SHP77 treated with DMSO at 0.1 percent for 48 hours (cell line): ENCODE measurements around the gene CAPN14.

ENCODE experiments used
- DNase-seq: peaks from one replicate; lab custom pipeline; 2025; lab: John Stamatoyannopoulos, UW

CAPN14 gene

GRCh38 chr2:31140151-31140550 lies 77.2 kb downstream of the CAPN14 start:
- DNase-seq = no peak

DNA sequence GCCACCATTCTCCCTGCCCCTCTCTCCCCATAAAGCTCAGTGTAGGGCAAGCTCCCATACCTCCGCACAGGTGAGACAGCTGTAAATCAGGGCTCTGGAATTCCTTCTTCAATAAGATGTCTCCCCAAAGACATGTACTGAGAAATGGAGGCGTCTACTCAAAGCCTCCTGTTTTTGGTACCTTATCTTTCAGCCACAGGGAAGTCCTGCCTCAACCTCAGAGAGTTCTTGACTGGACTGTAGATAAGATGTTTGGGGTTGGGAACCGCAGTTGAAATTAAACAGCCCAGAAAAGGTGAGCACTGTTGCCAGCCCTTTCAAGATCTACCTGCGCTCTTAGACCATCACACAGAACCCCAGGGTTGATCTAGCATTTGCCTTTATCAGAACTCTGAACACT lies 77.6 kb downstream of the CAPN14 start:
- DNase-seq = no peak

- no peak for DNase-seq
Observed at GRCh38 chr2:31138037-31138962, 79.0 kb downstream of the CAPN14 start, which contains the start of gene GALNT14. GALNT14 (minus strand) TSS chr2:31138440; CDS start chr2:31138086, 354 bp downstream.

DNA sequence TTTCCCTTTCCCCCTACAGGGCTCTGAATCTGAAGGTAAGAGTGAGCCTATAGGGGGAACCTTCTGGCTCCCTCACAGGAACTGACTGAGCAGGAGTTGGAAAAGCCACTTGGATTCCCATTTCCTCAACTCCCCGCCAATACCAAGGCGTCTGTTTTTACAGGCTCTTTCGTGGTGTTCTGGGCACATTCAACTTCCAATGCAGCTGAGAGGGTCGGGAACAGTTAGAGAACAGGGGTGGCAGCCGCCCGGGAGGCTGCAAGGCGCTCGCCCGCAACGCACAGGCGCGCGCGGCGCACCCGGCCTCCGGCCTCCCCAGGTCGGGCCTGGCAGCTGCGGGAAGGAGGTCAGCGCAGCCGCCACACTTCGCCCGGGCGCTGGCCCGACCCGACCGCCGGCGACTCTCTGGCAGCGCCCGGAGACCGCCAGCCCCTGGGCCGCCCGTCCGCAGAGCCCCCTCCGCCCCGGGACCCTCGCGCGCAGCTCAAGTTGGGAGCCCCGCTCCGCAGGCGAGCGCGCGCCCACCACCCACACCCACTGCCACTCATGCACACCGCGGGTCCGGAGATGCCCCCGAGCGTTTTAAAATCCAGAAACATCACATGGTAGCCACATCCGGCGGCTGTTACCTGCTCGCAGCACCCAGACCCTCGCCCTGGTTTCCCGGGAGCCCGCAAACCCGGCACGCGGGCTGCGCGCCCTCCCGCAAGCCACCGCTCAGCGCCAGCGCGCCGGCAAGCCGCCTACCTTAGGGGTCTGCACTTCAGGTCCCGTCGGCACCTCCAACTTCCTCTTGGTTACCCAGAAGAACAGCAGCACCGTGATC lies 79.9 kb downstream of the CAPN14 start:
- DNase-seq = no peak

DNA sequence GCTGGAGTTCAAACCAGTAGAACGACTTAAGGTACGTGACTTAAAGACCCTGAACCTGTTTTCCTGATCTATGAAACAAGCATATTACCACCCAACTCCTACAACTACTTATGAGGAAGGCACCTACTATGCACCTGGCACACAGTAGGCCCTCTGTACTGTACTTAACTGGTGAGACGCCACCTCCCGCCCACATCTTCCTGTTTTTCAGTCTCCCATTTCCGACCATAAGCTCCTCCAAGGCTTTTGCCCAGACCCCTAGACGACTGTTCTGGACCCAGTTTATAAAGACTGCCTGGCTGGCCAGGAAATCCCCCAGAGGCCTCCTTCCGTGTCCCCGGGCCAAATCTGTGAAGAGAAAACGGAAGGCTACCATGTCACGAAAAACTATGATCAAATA lies 80.6 kb downstream of the CAPN14 start:
- DNase-seq = no peak

- DNase-seq = no peak
Observed at GRCh38 chr2:31136000-31136399, 81.3 kb downstream of the CAPN14 start.

DNA sequence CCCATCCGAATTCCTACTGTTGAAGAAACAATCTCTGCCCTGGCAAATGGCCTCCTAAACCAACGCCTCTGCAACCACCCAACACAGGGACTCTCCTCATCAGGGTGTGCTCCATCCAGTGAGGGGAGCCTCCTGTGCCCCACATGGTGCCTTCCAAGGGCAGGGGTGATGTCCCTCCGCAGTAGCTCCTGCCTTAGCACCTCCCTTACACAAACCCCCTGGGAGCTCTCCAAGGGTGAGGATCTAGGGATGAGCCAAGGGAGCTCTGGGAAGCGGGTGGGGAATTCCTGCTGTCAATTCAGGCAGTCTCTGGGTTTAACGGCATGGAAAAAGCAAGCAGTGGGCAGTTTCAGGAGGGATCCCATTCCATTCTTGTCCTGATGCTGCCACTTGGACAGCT lies 82.8 kb downstream of the CAPN14 start:
- no peak for DNase-seq

- no peak for DNase-seq
Observed at GRCh38 chr2:31132786-31133185, 84.5 kb downstream of the CAPN14 start.

- DNase-seq = no peak
Observed at GRCh38 chr2:31131871-31132270, 85.4 kb downstream of the CAPN14 start.

DNA sequence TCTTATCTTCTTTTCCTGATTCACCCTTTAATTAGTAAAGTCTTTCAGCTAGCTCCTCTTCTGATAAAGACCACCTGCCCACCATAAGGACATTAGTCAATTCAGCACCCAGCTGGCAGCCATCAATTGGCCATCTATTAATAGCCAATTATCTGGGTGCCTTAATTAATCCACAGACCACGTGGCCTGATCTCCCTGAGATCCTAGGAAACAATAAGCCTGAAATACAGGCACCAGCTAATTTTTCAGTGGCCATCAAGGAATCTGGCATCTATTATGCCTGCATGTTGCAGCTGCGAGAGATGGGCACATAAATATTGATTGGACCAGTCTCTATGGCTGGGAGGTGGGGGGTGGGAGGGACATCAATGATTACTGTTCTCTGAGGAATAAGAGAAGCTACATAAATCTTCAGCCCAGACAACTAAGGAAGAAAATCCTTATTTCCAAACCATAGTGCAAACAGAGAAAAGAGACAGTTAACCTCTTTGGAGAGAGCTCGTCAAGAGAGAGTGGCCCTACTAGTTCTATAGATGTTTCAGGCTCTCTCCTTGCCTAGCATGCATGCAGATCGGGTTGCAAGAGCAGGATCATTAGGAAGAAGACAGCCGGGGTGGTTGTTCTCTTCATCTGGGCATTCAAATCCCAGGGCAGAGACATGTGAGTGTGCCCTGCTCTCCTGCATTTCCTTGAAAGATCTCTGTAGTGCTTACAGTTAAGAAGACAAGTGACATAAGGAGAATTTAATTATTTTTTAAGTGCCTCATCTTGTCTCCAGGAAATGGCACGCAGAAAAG lies 87.7 kb downstream of the CAPN14 start:
- DNase-seq = no peak

DNA sequence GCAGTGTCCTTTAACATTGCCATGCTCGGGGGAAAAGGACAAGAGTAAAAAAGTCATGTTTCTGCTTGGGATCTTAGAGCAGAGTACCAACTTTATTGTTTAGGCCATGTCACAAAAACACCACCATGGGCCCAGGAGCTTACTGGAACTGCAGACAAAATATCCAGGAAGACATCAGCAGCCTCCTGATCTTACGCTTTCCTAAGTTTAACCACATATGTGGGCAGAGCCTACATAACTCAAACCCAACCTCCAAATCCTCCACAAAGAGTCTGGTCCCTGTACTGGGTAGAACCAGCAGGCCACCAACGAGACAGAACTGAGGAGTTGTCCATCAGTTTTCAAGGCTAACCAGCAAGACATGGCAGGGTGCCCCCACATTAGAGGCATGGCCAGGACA lies 89.4 kb downstream of the CAPN14 start:
- no peak for DNase-seq

DNA sequence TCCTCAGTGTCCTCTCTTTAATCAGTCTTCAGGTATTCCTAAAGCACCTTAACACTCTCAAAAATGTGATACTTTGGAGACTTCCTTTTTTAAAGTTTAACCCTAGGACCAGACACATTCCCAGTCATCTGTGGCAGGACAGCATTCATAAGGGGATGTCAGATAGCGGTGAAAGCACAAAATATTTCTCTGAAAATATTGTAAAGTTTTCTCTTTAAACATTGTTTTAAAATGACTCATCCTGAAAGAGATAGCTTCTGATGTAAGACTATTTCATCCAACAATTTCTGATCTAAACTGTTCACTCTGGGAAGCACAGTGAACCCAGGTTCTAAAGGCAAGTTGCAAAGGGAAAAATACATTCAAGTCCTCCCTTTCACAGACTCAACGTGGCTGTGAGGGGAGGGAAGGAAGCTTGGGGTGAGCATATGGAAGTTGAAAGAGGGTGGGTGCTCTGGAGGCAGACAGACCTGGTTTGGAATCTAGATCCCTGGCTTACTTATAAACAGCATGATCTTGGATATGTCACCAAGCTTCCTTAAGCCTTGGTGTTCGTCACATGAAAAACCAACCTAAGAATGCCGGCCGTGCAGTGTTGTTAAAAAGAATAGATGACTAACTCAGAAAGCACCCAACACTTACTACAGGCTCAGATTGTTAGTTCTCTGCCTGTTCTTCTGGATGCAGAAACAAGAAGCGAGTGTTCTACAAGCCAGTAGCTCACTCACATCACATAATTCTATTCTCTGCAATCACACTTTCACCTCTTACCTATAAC lies 91.2 kb downstream of the CAPN14 start:
- no peak for DNase-seq

GRCh38 chr2:31124904-31125303 lies 92.4 kb downstream of the CAPN14 start:
- no peak for DNase-seq
